Central memory CD4-positive, alpha-beta T cell (primary cell): ENCODE data around the gene BET1.

Experiments used
- DNase-seq: peaks from one replicate; pipeline ENCODE4 v3.0.0; 2022

BET1 gene

DNA sequence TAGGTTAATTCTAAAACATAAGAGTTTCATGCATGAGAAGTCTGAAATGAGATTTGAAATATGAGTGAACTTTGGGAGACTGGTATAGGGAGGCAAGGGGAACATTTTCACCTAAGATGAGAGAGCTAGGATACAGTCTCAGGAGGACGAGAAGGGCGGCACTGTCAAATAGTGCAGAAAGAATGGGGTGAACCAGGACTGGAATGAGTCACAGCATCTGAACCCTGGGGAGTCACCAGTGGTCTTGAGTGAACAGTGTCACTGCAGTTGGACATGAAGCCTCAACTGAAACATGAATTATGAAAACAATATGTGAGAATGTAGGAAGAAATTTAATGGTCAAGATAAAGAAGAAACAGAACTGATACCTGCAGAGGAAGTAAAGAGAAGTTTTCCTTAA, 48.9 kb downstream of the BET1 start:
- no peak for DNase-seq

DNA sequence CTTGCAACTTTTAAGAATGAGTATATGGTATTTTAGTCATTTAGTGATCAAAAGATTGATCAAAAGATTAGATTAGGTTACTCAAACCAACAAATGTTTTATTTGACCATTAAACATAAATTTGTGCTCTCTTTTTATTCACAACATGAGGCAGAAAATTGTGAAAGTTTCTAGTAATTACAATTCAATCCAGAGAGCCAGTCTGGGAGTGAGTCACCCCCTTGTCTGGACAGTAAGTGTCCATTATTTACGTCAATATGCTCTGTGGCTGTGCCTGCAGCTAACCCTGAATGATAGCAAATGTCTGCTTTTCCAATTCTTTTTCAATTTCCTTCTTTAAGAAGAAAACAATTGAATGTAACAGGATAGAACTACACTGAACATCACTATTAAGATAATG, 54.7 kb downstream of the BET1 start:
- no peak for DNase-seq

DNA sequence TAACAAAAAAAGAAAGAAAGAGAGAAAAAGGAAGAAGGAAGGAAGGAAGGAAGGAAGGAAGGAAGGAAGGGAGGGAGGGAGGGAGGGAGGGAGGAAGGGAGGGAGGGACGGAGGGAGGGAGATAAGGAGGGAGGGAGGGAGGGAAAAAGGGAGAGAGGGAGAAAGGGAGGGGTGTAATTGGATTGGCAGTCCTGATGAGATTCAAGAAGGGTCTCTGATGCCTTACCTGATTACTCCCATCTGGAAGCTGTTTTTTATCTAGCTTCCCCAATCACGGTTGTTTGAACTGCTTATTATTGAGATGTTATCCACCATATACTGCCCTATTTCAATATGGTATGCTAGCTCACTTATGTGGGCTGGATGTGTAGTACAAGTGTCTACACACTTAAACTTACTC, 55.3 kb downstream of the BET1 start:
- DNase-seq: no peak

DNA sequence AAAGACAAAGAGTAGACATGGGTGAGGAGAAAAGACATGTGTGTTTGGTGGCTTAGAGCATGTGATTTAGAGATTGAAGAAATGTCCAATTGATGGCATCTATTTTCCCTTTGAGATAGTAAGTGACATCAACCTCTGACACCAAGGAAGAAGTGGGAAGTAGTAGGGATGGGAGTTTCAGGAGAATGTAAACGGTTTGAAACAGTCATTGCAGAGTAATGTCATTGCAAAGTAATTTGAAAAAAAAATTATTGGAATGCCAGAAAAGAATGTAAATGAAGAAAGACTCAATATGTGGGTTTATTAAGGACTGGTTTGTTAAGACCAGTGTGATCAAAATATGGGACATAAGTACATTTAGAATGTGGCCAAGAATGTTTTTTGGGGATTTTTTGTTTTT, 56.0 kb downstream of the BET1 start:
- DNase-seq: no peak

DNA sequence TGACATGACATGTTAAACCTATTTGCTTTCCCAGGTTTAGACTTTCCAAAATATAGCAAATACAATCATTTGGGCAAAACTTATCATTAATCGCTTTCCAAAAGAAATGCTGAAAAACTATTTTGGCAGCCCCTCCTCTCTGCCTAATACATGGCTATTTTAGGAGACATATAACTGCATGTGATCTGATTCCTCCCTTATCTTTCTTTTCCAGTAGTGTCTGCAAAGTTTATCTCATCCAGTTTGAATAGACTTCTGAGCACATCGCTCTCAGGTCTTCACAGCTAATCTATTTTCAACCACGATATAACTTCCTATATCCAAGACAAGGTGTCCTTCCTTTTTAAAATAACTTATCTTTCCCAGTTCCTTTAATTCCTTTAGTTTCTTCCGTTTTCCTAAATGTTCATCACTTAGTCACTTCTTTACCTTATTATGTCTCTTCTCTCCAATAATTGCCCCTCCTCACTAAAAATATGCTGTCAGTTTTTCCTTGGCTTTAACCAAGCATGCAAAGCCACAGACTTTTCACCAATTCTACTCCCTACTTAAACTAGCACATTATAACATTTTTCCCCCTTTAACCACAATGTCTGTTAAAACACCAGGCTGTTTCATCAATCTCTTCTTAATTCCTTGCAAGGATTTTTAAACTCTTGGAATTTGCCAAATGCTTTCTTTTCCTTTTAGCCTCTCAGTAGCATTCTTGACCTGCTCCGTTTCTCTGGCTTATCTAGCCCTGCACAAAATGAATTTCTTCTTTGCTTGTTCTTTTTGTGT, 58.2 kb downstream of the BET1 start:
- DNase-seq: no peak

DNA sequence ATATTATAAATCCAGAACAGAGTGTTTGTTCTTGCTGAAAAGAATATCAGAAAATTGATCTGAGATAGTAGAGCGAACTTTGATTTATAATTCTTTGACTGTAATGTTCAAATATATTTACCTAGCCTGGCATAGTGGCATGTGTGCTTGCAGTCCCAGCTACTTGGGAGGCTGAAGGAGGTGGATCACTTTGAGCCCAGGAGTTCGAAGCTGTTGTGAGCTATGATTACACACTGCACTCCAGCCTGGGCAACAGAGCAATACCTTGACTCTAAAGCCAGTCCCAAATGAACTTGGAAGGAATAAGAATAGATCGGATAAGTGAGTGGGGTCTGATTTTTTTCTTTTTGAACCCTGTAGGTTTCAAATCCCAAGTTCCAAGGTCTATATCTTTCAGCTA, 59.1 kb downstream of the BET1 start:
- no peak for DNase-seq

DNA sequence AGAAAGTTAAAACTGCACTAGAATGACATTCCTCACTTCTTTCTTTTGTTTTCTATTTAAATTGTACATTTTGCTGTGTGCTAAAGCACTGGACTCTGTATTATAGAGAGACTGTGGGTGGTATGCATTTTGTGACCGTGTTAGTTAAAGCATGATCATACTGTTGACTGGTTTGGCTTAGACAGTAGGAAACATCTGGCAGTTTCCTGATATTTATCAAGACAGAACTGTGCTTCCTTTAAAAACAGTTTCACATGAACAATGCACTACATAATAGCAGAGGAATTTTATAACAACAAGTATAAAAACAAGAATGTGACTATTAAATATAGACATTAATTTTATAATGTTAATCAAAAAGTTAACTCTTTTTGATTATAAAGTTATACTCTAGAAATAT, 59.5 kb downstream of the BET1 start:
- no peak for DNase-seq

DNA sequence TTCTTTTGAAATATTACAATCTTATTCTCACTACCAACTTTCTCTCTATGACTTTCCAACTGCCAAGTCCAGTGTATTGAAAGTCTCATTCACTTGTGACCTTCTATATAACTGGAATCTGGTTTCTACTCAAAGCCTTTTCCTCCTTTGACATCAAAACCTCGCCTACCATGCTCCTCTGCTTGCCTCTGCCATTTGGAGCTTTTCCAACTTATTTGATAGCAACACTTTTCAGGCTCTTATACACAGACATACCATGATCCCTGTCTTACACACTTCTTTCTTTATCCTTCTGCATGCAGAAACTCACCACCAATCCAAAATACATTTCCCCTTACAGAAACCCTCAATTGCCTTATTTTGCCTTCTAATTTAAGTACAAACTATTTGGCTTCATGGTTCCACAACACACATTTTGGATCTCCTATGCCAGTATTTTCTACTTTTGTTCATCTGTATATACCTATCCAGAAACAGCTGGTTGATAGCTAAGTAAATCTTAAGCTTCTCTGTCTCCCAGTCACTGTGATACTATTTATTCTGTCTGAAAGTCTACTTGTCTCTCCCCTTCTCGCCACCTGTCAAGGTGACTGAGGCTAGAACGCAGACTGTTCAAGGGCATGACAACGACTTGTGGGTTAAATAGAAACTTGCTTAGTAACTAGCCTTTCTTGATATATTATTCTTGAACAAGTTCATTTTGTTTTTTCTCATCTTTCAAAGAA, 60.2 kb downstream of the BET1 start:
- DNase-seq: no peak
